Epithelial cell of prostate (primary cell): ENCODE results near the gene RRP15.

ENCODE experiments used
- DNase-seq: peaks from one replicate; pipeline ENCODE4 v3.0.0-alpha.2; 2011; ENCODE audit warnings: low read depth, low spot score
- H3K27ac ChIP-seq: fragments of 450-650 bp; 2 replicates; pipeline ENCODE4 v1.5.1; 2017; ENCODE audit warnings: mild to moderate bottlenecking

RRP15 gene

GRCh38 chr1:218332416-218332815, 47.3 kb downstream of the RRP15 start:
- no peak overlapping the region for H3K27ac ChIP-seq
- no peak for DNase-seq

- no peak overlapping the region for H3K27ac ChIP-seq
- no peak for DNase-seq
Observed at GRCh38 chr1:218336328-218336727, 51.2 kb downstream of the RRP15 start.

GRCh38 chr1:218339267-218339831, 54.3 kb downstream of the RRP15 start:
- DNase-seq = no peak
- H3K27ac ChIP-seq = no peak overlapping the region

- H3K27ac ChIP-seq = no peak overlapping the region
- DNase-seq = no peak
Observed at GRCh38 chr1:218341325-218341724, 56.2 kb downstream of the RRP15 start.

GRCh38 chr1:218342091-218342490, 57.0 kb downstream of the RRP15 start:
- no peak for DNase-seq
- H3K27ac ChIP-seq = no peak overlapping the region

GRCh38 chr1:218344814-218345672, 60.0 kb downstream of the RRP15 start, which contains the start of gene TGFB2:
Gene TGFB2, plus strand, starts transcription at chr1:218345336. Its CDS starts 1,366 bp downstream, at chr1:218346702.
- peak; percentile 75 for DNase-seq
- peak within 1 kb of the TSS; percentile 68 for H3K27ac ChIP-seq

GRCh38 chr1:218345673-218346390, 60.7 kb downstream of the RRP15 start:
- H3K27ac ChIP-seq = peak overlapping the region; percentile 68
- no peak for DNase-seq

- peak overlapping the region; percentile 68 for H3K27ac ChIP-seq
- no peak for DNase-seq
Observed at GRCh38 chr1:218346391-218347204, 61.5 kb downstream of the RRP15 start.

GRCh38 chr1:218347336-218347722, 62.2 kb downstream of the RRP15 start:
- peak overlapping the region; percentile 68 for H3K27ac ChIP-seq
- no peak for DNase-seq

- H3K27ac ChIP-seq = peak overlapping the region; percentile 68
- no peak for DNase-seq
Observed at GRCh38 chr1:218347723-218348627, 62.9 kb downstream of the RRP15 start.

- DNase-seq = no peak
- peak overlapping the region; percentile 68 for H3K27ac ChIP-seq
Observed at GRCh38 chr1:218348628-218349071, 63.6 kb downstream of the RRP15 start.

- no peak for DNase-seq
- no peak overlapping the region for H3K27ac ChIP-seq
Observed at GRCh38 chr1:218349348-218350034, 64.4 kb downstream of the RRP15 start.

GRCh38 chr1:218350035-218350525, 65.0 kb downstream of the RRP15 start:
- no peak overlapping the region for H3K27ac ChIP-seq
- DNase-seq = no peak

- DNase-seq = no peak
Observed at GRCh38 chr1:218350801-218351266, 65.7 kb downstream of the RRP15 start.

GRCh38 chr1:218351391-218352074, 66.4 kb downstream of the RRP15 start:
- no peak for DNase-seq

More at GRCh38 chr1:218350801-218351266, 65.7 kb downstream of the RRP15 start:
- H3K27ac ChIP-seq = no peak overlapping the region

GRCh38 chr1:218352075-218352438, 67.0 kb downstream of the RRP15 start:
- no peak for DNase-seq
- no peak overlapping the region for H3K27ac ChIP-seq

More at GRCh38 chr1:218351391-218352074, 66.4 kb downstream of the RRP15 start:
- no peak overlapping the region for H3K27ac ChIP-seq

- DNase-seq = no peak
- no peak overlapping the region for H3K27ac ChIP-seq
Observed at GRCh38 chr1:218353656-218354055, 68.6 kb downstream of the RRP15 start.

- H3K27ac ChIP-seq = no peak overlapping the region
Observed at GRCh38 chr1:218355278-218355677, 70.2 kb downstream of the RRP15 start.

More at GRCh38 chr1:218355278-218355677, 70.2 kb downstream of the RRP15 start:
- no peak for DNase-seq
